Measurements from ENCODE around the gene TMED4. TPM values are rescaled to one million over a fixed set of nuclear protein-coding genes. Genes with fewer than 3 reads are reported as not detected.

The TMED4 gene
- total RNA-seq, 4 donors from 2014 or later: 68.0 to 123 (median 102) TPM

GRCh38 chr7:44621750-44622103 lies 39.7 kb upstream of the TMED4 start:
- H3K27me3 ChIP-seq: no peaks in the 10 kb centered on the region
- no peaks in the 10 kb centered on the region for H3K9me3 ChIP-seq
- no peak overlapping the region for H3K4me3 ChIP-seq
- peaks cover 0 to 29% (median 18%) of the 10 kb centered on the region in 3 donors for H3K36me3 ChIP-seq
- intact Hi-C loops (cut with DNase I): no loop called here
- 90 to 96% methylated on average over 5 of the region's 5 CpGs for WGBS, 2 donors
- peak overlapping the region; percentile 35 to 75 (median 64) for H3K27ac ChIP-seq
- TF ChIP-seq CTCF (IDR thresholded peaks at IDR 0.05) (no peak), POLR2A (IDR thresholded peaks at IDR 0.05) (no peak)
- no peak for DNase-seq
- H3K4me1 ChIP-seq: peaks cover 21 to 82% (median 42%) of the 10 kb centered on the region in 3 donors

- peaks cover 0 to 23% (median 13%) of the 10 kb centered on the region in 3 donors for H3K36me3 ChIP-seq
- no peak for DNase-seq
- no peak for TF ChIP-seq POLR2A (IDR thresholded peaks at IDR 0.05)
- no peak for TF ChIP-seq CTCF (IDR thresholded peaks at IDR 0.05)
- peaks cover 18 to 81% (median 42%) of the 10 kb centered on the region in 3 donors for H3K4me1 ChIP-seq
- H3K4me3 ChIP-seq: no peak overlapping the region
- no peaks in the 10 kb centered on the region for H3K27me3 ChIP-seq
- intact Hi-C loops (cut with DNase I): no loop called here
- 69 to 73% methylated on average over 11 of the region's 11 CpGs for WGBS, 2 donors
- H3K9me3 ChIP-seq: no peaks in the 10 kb centered on the region
- peak overlapping the region; percentile 35 to 75 (median 64) for H3K27ac ChIP-seq
Measured at GRCh38 chr7:44621034-44621749, 39.2 kb upstream of the TMED4 start.

- Histone ChIP-seq H3K9me3 (no peaks in the 10 kb centered on the region), H3K27me3 (no peaks in the 10 kb centered on the region), H3K4me1 (peaks cover 18 to 96% (median 56%) of the 10 kb centered on the region in 3 donors), H3K27ac (peak overlapping the region; percentile 18 to 80 (median 65)), H3K36me3 (no peaks in the 10 kb centered on the region), H3K4me3 (no peak overlapping the region)
- DNase-seq: no peak
- WGBS, 2 donors: 26 to 31% methylated on average over 3 of the region's 3 CpGs
- intact Hi-C loops (cut with DNase I): no loop called here
- no peak for TF ChIP-seq CTCF (IDR thresholded peaks at IDR 0.05)
Measured at GRCh38 chr7:44618753-44619152, 36.7 kb upstream of the TMED4 start.

- H3K36me3 ChIP-seq: no peaks in the 10 kb centered on the region
- peak overlapping the region in 3 of 4 donors; percentile 51 to 80 (median 79) for H3K27ac ChIP-seq
- no peak overlapping the region for H3K4me3 ChIP-seq
- WGBS, 2 donors: 78 to 92% methylated on average over 1 of the region's 1 CpG
- DNase-seq: no peak
- H3K27me3 ChIP-seq: no peaks in the 10 kb centered on the region
- H3K4me1 ChIP-seq: peaks cover 18 to 90% (median 54%) of the 10 kb centered on the region in 3 donors
- intact Hi-C loops (cut with DNase I): no loop called here
- TF ChIP-seq POLR2A (IDR thresholded peaks at IDR 0.05): no peak
- no peaks in the 10 kb centered on the region for H3K9me3 ChIP-seq
Measured at GRCh38 chr7:44618045-44618444, 36.0 kb upstream of the TMED4 start.

- WGBS, 2 donors: 50 to 52% methylated on average over 2 of the region's 2 CpGs
- DNase-seq: no peak
- TF ChIP-seq POLR2A (IDR thresholded peaks at IDR 0.05): no peak
- TF ChIP-seq CTCF (IDR thresholded peaks at IDR 0.05): no peak
- peak overlapping the region in 3 of 4 donors; percentile 25 to 80 (median 79) for H3K27ac ChIP-seq
- no peaks in the 10 kb centered on the region for H3K9me3 ChIP-seq
- H3K4me3 ChIP-seq: no peak overlapping the region
- intact Hi-C loops (cut with DNase I): no loop called here
- H3K4me1 ChIP-seq: peaks cover 18 to 84% (median 48%) of the 10 kb centered on the region in 3 donors
- no peaks in the 10 kb centered on the region for H3K27me3 ChIP-seq
- H3K36me3 ChIP-seq: no peaks in the 10 kb centered on the region
Measured at GRCh38 chr7:44617225-44617890, 35.3 kb upstream of the TMED4 start.

All from esophagus squamous epithelium (tissue), 5 donors.